Neutrophil (primary cell): ENCODE results near the gene HECTD1.
"Not testable (repeated sequence)": the region's sequence is repeated elsewhere in the genome, so short reads cannot be mapped to it uniquely, and the experiment has no call there.

Source experiments
- H3K27ac ChIP-seq: fragments of 200-600 bp; sonication (generic); 2 replicates; pipeline ENCODE4 v1.5.1; 2016; ENCODE audit warnings: mild to moderate bottlenecking, moderate library complexity
- H3K27me3 ChIP-seq: fragments of 200-600 bp; sonication (generic); 2 replicates; pipeline ENCODE4 v1.6.0; 2016; ENCODE audit warnings: mild to moderate bottlenecking
- H3K36me3 ChIP-seq: fragments of 200-600 bp; sonication (generic); 2 replicates; pipeline ENCODE4 v1.5.1; 2017
- H3K4me1 ChIP-seq, 2 experiments: fragments of 200-600 bp in 1 of 2; sonication (generic) in 1 of 2; 1 replicate in 1 of 2; 2 replicates in 1 of 2; pipeline versions ENCODE4 v1.5.1 to v1.6.1; 2013 to 2016; ENCODE audit warnings: low read depth in 1 of 2, low read length in 1 of 2, mild to moderate bottlenecking in 1 of 2, moderate library complexity in 1 of 2; ENCODE audit not compliant: control insufficient read depth in 1 of 2, insufficient read depth in 1 of 2
- H3K4me3 ChIP-seq, 2 experiments: fragments of 200-600 bp in 1 of 2; sonication (generic) in 1 of 2; 1 replicate in 1 of 2; 2 replicates in 1 of 2; pipeline ENCODE4 v1.5.1; 2013 to 2016; ENCODE audit warnings: low read depth in 1 of 2, low read length in 1 of 2, mild to moderate bottlenecking in 1 of 2, moderate library complexity in 1 of 2
- H3K9me3 ChIP-seq: fragments of 200-600 bp; sonication (generic); 2 replicates; pipeline ENCODE4 v1.5.1; 2016
- CTCF ChIP-seq: fragments of 200-600 bp; sonication (generic); IDR thresholded peaks from 2 replicates; pipeline ENCODE4 v1.5.1; 2016; ENCODE audit warnings: antibody characterized with exemption

Gene HECTD1

GRCh38 chr14:31241450-31242114 is 34.0 kb upstream of the HECTD1 start:
- Histone ChIP-seq H3K9me3 (no peaks in the 10 kb centered on the region), H3K4me3 (no peak overlapping the region), H3K36me3 (no peaks in the 10 kb centered on the region), H3K4me1 (no peaks in the 10 kb centered on the region), H3K27me3 (no peaks in the 10 kb centered on the region), H3K27ac (no peak overlapping the region)
- no peak for TF ChIP-seq CTCF

GRCh38 chr14:31239741-31240140 is 32.1 kb upstream of the HECTD1 start:
- no peaks in the 10 kb centered on the region for H3K4me1 ChIP-seq
- no peak overlapping the region for H3K4me3 ChIP-seq
- no peak overlapping the region for H3K27ac ChIP-seq
- no peak for TF ChIP-seq CTCF
- H3K9me3 ChIP-seq = no peaks in the 10 kb centered on the region
- no peaks in the 10 kb centered on the region for H3K27me3 ChIP-seq
- H3K36me3 ChIP-seq = no peaks in the 10 kb centered on the region

GRCh38 chr14:31235462-31235861 is 27.9 kb upstream of the HECTD1 start:
- H3K27me3 ChIP-seq = no peaks in the 10 kb centered on the region
- no peak overlapping the region for H3K27ac ChIP-seq
- no peak overlapping the region for H3K4me3 ChIP-seq
- no peaks in the 10 kb centered on the region for H3K9me3 ChIP-seq
- H3K36me3 ChIP-seq = no peaks in the 10 kb centered on the region
- no peak for TF ChIP-seq CTCF
- H3K4me1 ChIP-seq = no peaks in the 10 kb centered on the region

GRCh38 chr14:31232081-31232480 is 24.5 kb upstream of the HECTD1 start:
- Histone ChIP-seq H3K4me1 (peaks cover 6 to 7% of the 10 kb centered on the region in 2 experiments), H3K27me3 (no peaks in the 10 kb centered on the region)
- no peak for TF ChIP-seq CTCF

GRCh38 chr14:31231272-31231671 is 23.7 kb upstream of the HECTD1 start:
- H3K4me3 ChIP-seq, H3K27me3 ChIP-seq, H3K27ac ChIP-seq, H3K9me3 ChIP-seq, H3K4me1 ChIP-seq, H3K36me3 ChIP-seq: not testable (repeated sequence)

More at GRCh38 chr14:31232081-31232480, 24.5 kb upstream of the HECTD1 start:
- Histone ChIP-seq H3K9me3 (no peaks in the 10 kb centered on the region), H3K27ac (no peak overlapping the region), H3K4me3 (no peak overlapping the region), H3K36me3 (no peaks in the 10 kb centered on the region)

- Histone ChIP-seq H3K27me3 (no peaks in the 10 kb centered on the region), H3K36me3 (no peaks in the 10 kb centered on the region), H3K27ac (no peak overlapping the region), H3K4me3 (no peak overlapping the region), H3K4me1 (peaks cover 6 to 7% of the 10 kb centered on the region in 2 experiments), H3K9me3 (no peaks in the 10 kb centered on the region)
- TF ChIP-seq CTCF = no peak
Observed at GRCh38 chr14:31230573-31230958, 23.0 kb upstream of the HECTD1 start.
